WERI-Rb-1 (cell line): ENCODE measurements around the gene ASAP3.
A peak's percentile ranks its signal among the peaks of the same experiment; 100 is the strongest.

Experiments used
- DNase-seq: peaks from one replicate; pipeline ENCODE4 v3.0.0-alpha.2; 2020
- H3K27ac ChIP-seq: fragments of 250-450 bp; sonication (Bioruptor Pico); 2 replicates; pipeline ENCODE4 v1.5.1; 2020; ENCODE audit warnings: mild to moderate bottlenecking, moderate library complexity
- H3K27me3 ChIP-seq: fragments of 250-450 bp; sonication (Bioruptor Pico); 2 replicates; pipeline ENCODE4 v1.5.1; 2021; ENCODE audit warnings: mild to moderate bottlenecking, low read depth, moderate library complexity; ENCODE audit not compliant: insufficient read depth, severe bottlenecking
- H3K36me3 ChIP-seq: fragments of 250-450 bp; sonication (Bioruptor Pico); 2 replicates; pipeline ENCODE4 v1.5.1; 2020; ENCODE audit warnings: mild to moderate bottlenecking, moderate library complexity
- H3K4me3 ChIP-seq: 2 replicates; pipeline ENCODE4 v1.5.1; 2011; ENCODE audit warnings: low read depth, mild to moderate bottlenecking, control low read depth, low read length
- H3K9me3 ChIP-seq: fragments of 250-450 bp; sonication (Bioruptor Pico); 2 replicates; pipeline ENCODE4 v1.5.1; 2021; ENCODE audit warnings: mild to moderate bottlenecking, moderate library complexity; ENCODE audit not compliant: severe bottlenecking
- TF ChIP-seq, protein P1 (sequence below): IDR thresholded peaks from 2 replicates; pipeline ENCODE4 v1.5.1; 2011; ENCODE audit warnings: low read depth, mild to moderate bottlenecking, control low read depth, inconsistent platforms, low read length

The ASAP3 gene

DNA sequence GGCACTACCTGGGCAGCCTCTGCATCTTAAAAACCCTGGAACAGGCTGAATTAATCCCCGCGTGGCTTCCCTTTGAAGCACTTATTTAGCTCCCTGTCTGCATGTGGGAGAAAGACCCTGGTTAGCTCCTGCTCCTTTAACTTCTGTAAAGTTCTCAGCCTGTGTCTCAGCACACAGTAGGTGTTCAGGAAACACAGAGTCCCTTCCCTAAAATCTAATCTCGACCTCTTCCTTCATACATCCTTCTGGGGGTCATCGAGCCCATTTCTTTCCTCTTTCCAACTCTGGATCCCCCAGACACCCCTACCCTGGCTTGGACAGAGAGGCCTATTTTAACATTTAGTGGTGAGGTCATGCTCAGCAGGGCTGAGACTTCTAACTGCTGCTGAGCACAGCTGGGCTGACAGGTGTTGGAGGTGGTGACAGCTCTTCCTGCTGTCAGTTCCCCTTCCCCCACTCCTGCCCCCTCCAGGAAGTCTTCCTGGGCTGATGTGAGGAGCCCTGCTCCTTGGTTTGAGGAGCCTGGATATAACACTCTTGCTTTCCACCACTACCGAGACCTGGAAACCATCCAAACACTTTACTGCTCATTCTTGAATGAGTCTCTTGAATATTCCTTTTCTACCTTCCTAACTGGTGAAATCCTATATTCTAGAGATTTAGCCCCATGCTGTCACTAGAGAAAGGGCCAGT, 41.7 kb upstream of the ASAP3 start:
- no peak for DNase-seq
- H3K27ac ChIP-seq, result peak overlapping the region; percentile 60
- TF ChIP-seq, protein P1, sequence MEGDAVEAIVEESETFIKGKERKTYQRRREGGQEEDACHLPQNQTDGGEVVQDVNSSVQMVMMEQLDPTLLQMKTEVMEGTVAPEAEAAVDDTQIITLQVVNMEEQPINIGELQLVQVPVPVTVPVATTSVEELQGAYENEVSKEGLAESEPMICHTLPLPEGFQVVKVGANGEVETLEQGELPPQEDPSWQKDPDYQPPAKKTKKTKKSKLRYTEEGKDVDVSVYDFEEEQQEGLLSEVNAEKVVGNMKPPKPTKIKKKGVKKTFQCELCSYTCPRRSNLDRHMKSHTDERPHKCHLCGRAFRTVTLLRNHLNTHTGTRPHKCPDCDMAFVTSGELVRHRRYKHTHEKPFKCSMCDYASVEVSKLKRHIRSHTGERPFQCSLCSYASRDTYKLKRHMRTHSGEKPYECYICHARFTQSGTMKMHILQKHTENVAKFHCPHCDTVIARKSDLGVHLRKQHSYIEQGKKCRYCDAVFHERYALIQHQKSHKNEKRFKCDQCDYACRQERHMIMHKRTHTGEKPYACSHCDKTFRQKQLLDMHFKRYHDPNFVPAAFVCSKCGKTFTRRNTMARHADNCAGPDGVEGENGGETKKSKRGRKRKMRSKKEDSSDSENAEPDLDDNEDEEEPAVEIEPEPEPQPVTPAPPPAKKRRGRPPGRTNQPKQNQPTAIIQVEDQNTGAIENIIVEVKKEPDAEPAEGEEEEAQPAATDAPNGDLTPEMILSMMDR, result no peak

DNA sequence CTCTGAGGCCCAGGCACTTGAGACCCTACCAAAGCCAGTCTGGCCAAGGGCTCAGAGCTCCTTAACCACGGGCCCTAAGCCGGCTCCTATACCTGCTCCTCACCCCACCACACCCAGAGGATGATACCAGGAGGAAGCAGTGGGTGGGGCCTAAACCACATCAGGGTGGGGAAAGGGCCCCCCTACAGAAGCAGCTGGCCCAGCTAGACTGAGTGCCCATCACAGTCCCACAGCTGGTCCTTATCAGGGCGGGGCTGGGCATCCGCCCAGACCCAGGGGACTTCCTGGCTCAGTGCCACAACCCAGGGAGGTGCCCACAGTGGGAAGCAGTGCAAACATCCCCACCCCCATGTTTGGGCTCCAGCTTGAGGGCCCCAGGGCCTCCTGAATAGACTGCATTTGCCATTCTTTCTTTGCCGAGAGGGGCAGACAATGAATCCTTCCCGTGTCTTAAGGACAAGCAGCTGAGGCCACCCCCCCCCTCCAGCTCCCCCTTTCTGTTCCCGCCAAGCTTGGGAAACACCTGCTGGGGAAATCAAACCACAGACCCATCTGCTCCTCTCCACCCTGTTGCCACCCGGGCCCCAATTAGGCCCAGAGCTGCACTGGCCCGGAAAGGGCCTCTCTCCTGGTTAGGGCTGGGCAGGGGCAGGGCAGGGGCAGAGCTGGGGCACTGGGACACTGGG, 40.9 kb upstream of the ASAP3 start:
- Histone ChIP-seq H3K27me3 (no peaks in the 10 kb centered on the region), H3K27ac (peak overlapping the region; percentile 60), H3K4me3 (no peak overlapping the region), H3K9me3 (no peaks in the 10 kb centered on the region), H3K36me3 (peaks cover 47% of the 10 kb centered on the region)
- DNase-seq, result peak; percentile 56
- TF ChIP-seq, protein P1, result no peak

More for the DNA sequence above, 41.7 kb upstream of the ASAP3 start:
- Histone ChIP-seq H3K27me3 (no peaks in the 10 kb centered on the region), H3K9me3 (no peaks in the 10 kb centered on the region), H3K4me3 (no peak overlapping the region), H3K36me3 (peaks cover 41% of the 10 kb centered on the region)

DNA sequence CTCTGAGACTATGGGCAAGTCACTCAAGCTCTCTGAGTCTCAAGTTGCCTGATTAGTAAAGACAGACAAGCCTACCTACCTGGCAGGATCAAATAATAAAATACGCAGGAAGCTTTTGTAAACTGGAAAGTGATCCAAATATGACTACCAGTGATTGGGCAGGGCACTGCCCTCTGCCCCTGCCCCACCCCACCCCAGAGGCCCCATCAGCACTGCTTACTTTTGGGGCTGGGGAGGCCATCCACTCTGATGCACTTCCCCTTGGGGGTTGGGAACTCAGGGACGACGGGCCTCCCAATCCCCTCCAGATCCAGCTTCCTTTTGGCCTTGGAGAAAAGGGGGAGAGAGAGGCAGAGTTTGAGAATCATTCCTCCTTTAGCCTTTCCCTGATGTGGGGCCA, 40.2 kb upstream of the ASAP3 start:
- H3K4me3 ChIP-seq, result no peak overlapping the region
- H3K27ac ChIP-seq, result no peak overlapping the region
- H3K36me3 ChIP-seq, result peaks cover 53% of the 10 kb centered on the region
- H3K27me3 ChIP-seq, result no peaks in the 10 kb centered on the region
- no peaks in the 10 kb centered on the region for H3K9me3 ChIP-seq
- TF ChIP-seq, protein P1, result no peak
- no peak for DNase-seq

DNA sequence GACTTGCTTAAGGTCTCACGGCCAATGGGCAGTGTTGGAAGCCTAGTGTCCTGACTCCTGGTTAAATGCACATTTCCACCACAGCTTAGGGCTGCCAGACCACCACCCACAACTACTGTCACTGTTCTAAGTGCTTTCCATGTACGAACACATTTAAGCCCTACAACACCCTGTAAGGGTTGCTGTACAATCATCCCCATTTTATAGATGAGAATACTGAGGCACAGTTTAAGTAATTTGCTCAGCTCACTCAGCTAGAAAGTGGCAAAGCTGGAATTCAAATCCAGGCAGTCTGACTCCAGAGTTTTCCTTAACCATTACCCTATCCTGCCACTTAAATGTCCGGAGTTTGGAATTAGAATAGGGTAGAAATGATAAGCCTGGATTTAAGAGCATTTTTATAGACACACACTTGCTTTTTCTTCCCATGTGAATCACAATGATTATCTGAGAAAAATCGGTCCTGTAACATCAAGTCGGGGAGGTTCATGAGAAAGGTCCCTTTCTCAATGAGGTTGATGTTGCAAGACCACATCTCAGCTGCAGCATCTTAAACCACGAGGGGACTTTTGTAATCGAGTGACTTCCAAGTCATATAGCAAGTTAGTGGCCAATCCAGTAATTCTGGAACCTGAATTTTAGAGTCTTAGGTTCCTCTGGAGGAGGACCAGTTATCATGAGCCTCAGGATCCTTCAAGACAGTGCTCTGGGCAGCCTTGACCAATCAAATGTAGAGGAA, 38.4 kb upstream of the ASAP3 start:
- Histone ChIP-seq H3K27me3 (no peaks in the 10 kb centered on the region), H3K4me3 (no peak overlapping the region), H3K27ac (no peak overlapping the region), H3K36me3 (peaks cover 68% of the 10 kb centered on the region), H3K9me3 (no peaks in the 10 kb centered on the region)
- TF ChIP-seq, protein P1, result no peak
- no peak for DNase-seq

DNA sequence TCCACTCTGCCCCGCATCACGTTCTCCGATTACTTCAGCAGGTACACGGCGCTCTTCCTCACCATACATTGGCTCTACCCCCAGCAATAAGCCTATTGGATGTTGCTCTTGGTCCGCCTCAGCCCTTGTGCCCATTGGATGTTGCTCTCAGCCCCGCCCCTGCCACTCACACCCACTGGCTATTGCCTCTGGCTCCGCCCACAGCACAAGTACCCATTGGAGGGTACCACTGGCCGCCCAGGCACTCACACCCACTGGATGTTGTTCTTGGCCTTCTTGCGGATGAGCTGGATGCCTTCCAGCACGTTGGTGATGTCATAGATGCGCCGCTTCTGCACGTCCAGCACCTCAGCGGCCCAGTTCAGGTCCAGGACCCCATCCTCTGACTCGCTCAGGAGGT, 37.6 kb upstream of the ASAP3 start:
- H3K4me3 ChIP-seq, result no peak overlapping the region
- no peaks in the 10 kb centered on the region for H3K27me3 ChIP-seq
- DNase-seq, result peak; percentile 40
- H3K9me3 ChIP-seq, result no peaks in the 10 kb centered on the region
- H3K36me3 ChIP-seq, result peaks cover 75% of the 10 kb centered on the region
- no peak overlapping the region for H3K27ac ChIP-seq
- TF ChIP-seq, protein P1, result no peak
